ENCODE measurements around the gene NPL. TPM values are rescaled to one million over a fixed set of nuclear protein-coding genes. Genes with fewer than 3 reads are reported as not detected.

The NPL gene
- total RNA-seq, 1 experiment from 2014 or later = 2.4 TPM

GRCh38 chr1:182779530-182779929 lies 10.0 kb upstream of the NPL start:
- Histone ChIP-seq H3K27me3 (ENCODE audit: insufficient read depth, low read length) (no peaks in the 10 kb centered on the region), H2BK15ac (ENCODE audit: low read depth, low read length) (no peak overlapping the region), H4K20me1 (ENCODE audit: control insufficient read depth, insufficient read depth, insufficient read length) (no peaks in the 10 kb centered on the region), H3K23me2 (ENCODE audit: insufficient read length, low read depth, low read length, poor library complexity, severe bottlenecking) (no peaks in the 10 kb centered on the region), H2BK20ac (ENCODE audit: low read depth, low read length, poor library complexity, severe bottlenecking) (no peak overlapping the region), H2BK5ac (ENCODE audit: insufficient read length, low read length) (no peak overlapping the region), H4K5ac (ENCODE audit: insufficient read length, low read depth, low read length) (no peak overlapping the region), H2AFZ (ENCODE audit: low read length) (no peak overlapping the region), H3K56ac (ENCODE audit: insufficient read length, low read depth, low read length) (no peak overlapping the region), H3K4ac (ENCODE audit: low read depth, low read length) (no peak overlapping the region), H3K14ac (ENCODE audit: insufficient read depth, low read length) (no peak overlapping the region), H3K27ac (ENCODE audit: insufficient read length, low read depth, low read length) (no peak overlapping the region), H4K8ac (replicated peaks; ENCODE audit: insufficient read length, low read depth, low read length) (no peak overlapping the region), H2BK12ac (ENCODE audit: insufficient read length, low read depth, low read length) (no peak overlapping the region), H3T11ph (ENCODE audit: low read length) (no peak overlapping the region), H3K23ac (ENCODE audit: insufficient read length, low read depth, low read length) (no peak overlapping the region), H3K79me2 (ENCODE audit: insufficient read depth, low read length) (no peaks in the 10 kb centered on the region), H3K4me1 (ENCODE audit: insufficient read depth, low read length) (peaks cover 3% of the 10 kb centered on the region; the same call in 1 of the 2 replicates), H3K9ac (ENCODE audit: extremely low read depth, insufficient read length, low read length) (no peak overlapping the region), H3K9me3 (ENCODE audit: control insufficient read depth, low read depth, low read length) (no peaks in the 10 kb centered on the region), H3K4me2 (ENCODE audit: insufficient read depth, insufficient read length, low read length) (no peak overlapping the region), H2BK120ac (ENCODE audit: low read depth, low read length, poor library complexity, severe bottlenecking) (no peak overlapping the region), H4K91ac (ENCODE audit: insufficient read length, low read depth, low read length) (no peak overlapping the region), H3K18ac (ENCODE audit: insufficient read length, low read depth, low read length) (no peak overlapping the region), H3K79me1 (ENCODE audit: insufficient read depth, low read depth, low read length, poor library complexity, severe bottlenecking) (no peaks in the 10 kb centered on the region), H2AK5ac (ENCODE audit: insufficient read length, low read length) (no peak overlapping the region)
- Mint-ChIP-seq H3K9me3 (no peaks in the 10 kb centered on the region), H3K27me3 (ENCODE audit: low read depth) (no peaks in the 10 kb centered on the region; the same call in 1 of the 2 replicates), H3K4me3 (no peak overlapping the region), H3K36me3 (ENCODE audit: insufficient read depth in 1 of 3, low read depth in 3 of 3) (no peaks in the 10 kb centered on the region), H3K4me1 (peaks cover 20 to 21% of the 10 kb centered on the region in 2 experiments), H3K27ac (no peak overlapping the region)
- no peak for TF ChIP-seq CTCF (conservative IDR thresholded peaks at IDR 0.05)
- no peak for DNase-seq
- WGBS (ENCODE audit: extremely low coverage, insufficient read length, low lambda C conversion rate) = no CpG with 5 or more reads among the region's 2 CpGs
